Activated CD4-positive, CD25-positive, alpha-beta regulatory T cell treated with anti-CD3 and anti-CD28 coated beads, Interleukin-2, amount 50 U/mL, for 24 hours (primary cell): ENCODE results near the gene ITPKC.
"Not testable (repeated sequence)": the region's sequence is repeated elsewhere in the genome, so short reads cannot be mapped to it uniquely, and the experiment has no call there.

ENCODE experiments used
- ATAC-seq, 2 donors: fragments of 150-1000 bp; cut with Tn5 transposase; one replicate each; pipeline ENCODE4 v1.10.0; 2021; ENCODE audit warnings: mild to moderate bottlenecking in 1 of 2, moderate library complexity in 1 of 2

ITPKC gene

GRCh38 chr19:40742477-40742876 lies 25.6 kb downstream of the ITPKC start:
- ATAC-seq: no peak

GRCh38 chr19:40742886-40743285 lies 26.0 kb downstream of the ITPKC start:
- ATAC-seq: no peak

GRCh38 chr19:40743926-40744325 lies 27.0 kb downstream of the ITPKC start:
- ATAC-seq: no peak

GRCh38 chr19:40744554-40745401 lies 27.9 kb downstream of the ITPKC start:
- ATAC-seq: peak in 1 of 2 donors; percentile 21

GRCh38 chr19:40745402-40745780 lies 28.5 kb downstream of the ITPKC start:
- no peak for ATAC-seq

- no peak for ATAC-seq
Measured at GRCh38 chr19:40747536-40747935, 30.6 kb downstream of the ITPKC start.

GRCh38 chr19:40750058-40750873 lies 33.4 kb downstream of the ITPKC start, which contains the start of gene ACTMAP:
TSS of gene ACTMAP (minus strand) at chr19:40750477. CDS start at chr19:40749803, 674 bp downstream.
- peak; percentile 88 to 91 for ATAC-seq

GRCh38 chr19:40750874-40751537 lies 34.1 kb downstream of the ITPKC start, which contains the start of gene SNRPA:
TSS of gene SNRPA (plus strand) at chr19:40751203. CDS start at chr19:40751409, 206 bp downstream.
- ATAC-seq: peak; percentile 69 to 75

- no peak for ATAC-seq
Measured at GRCh38 chr19:40752257-40752781, 35.4 kb downstream of the ITPKC start.

- peak in 1 of 2 donors; percentile 4 for ATAC-seq
Measured at GRCh38 chr19:40754611-40755247, 37.8 kb downstream of the ITPKC start.

GRCh38 chr19:40755248-40755624 lies 38.3 kb downstream of the ITPKC start:
- ATAC-seq: no peak

GRCh38 chr19:40755791-40756190 lies 38.9 kb downstream of the ITPKC start:
- no peak for ATAC-seq

- ATAC-seq: no peak
Measured at GRCh38 chr19:40756502-40757110, 39.7 kb downstream of the ITPKC start.

- ATAC-seq: no peak
Measured at GRCh38 chr19:40758491-40758890, 41.6 kb downstream of the ITPKC start.

- ATAC-seq: no peak
Measured at GRCh38 chr19:40759352-40759751, 42.4 kb downstream of the ITPKC start.

GRCh38 chr19:40762754-40763470 lies 46.0 kb downstream of the ITPKC start:
- no peak for ATAC-seq

- ATAC-seq: no peak
Measured at GRCh38 chr19:40763526-40763925, 46.6 kb downstream of the ITPKC start.

- no peak for ATAC-seq
Measured at GRCh38 chr19:40763963-40764362, 47.1 kb downstream of the ITPKC start.

- ATAC-seq: not testable (repeated sequence)
Measured at GRCh38 chr19:40766385-40766784, 49.5 kb downstream of the ITPKC start.

GRCh38 chr19:40768869-40769268 lies 52.0 kb downstream of the ITPKC start:
- ATAC-seq: no peak
